GM03348 (cell line): ENCODE data around the gene KLHL33.
"Not testable (repeated sequence)": the region's sequence is repeated elsewhere in the genome, so short reads cannot be mapped to it uniquely, and the experiment has no call there.

Experiments
- DNase-seq: peaks from one replicate; pipeline ENCODE4 v3.0.0; 2012; ENCODE audit warnings: low spot score

The KLHL33 gene

GRCh38 chr14:20435582-20436362 is at the start of gene KLHL33:
TSS of gene KLHL33 (minus strand) at chr14:20436166. CDS start at chr14:20435811, 355 bp downstream.
- no peak for DNase-seq

GRCh38 chr14:20482382-20482781 is 46.4 kb upstream of the KLHL33 start:
- no peak for DNase-seq

GRCh38 chr14:20478894-20479293 is 42.9 kb upstream of the KLHL33 start:
- DNase-seq = no peak

GRCh38 chr14:20477211-20477876 is 41.4 kb upstream of the KLHL33 start:
- no peak for DNase-seq

GRCh38 chr14:20476776-20477175 is 40.8 kb upstream of the KLHL33 start:
- DNase-seq = no peak

- no peak for DNase-seq
These were observed 36.7 kb upstream of the KLHL33 start for GRCh38 chr14:20472536-20473169.

GRCh38 chr14:20470603-20470901 is 34.6 kb upstream of the KLHL33 start:
- DNase-seq = peak; percentile 14

- DNase-seq = peak; percentile 74
These were observed 34.1 kb upstream of the KLHL33 start for GRCh38 chr14:20469890-20470602.

GRCh38 chr14:20469242-20469889 is 33.4 kb upstream of the KLHL33 start, which contains the start of gene PNP:
TSS of gene PNP (plus strand) at chr14:20469406. CDS start at chr14:20469525, 119 bp downstream.
- peak; percentile 96 for DNase-seq

- DNase-seq = peak; percentile 12
These were observed 32.8 kb upstream of the KLHL33 start for GRCh38 chr14:20468764-20469241.

GRCh38 chr14:20461225-20462141 is 25.5 kb upstream of the KLHL33 start, which contains the start of gene PIP4P1:
TSS of gene PIP4P1 (minus strand) at chr14:20461434. CDS start at chr14:20461325, 109 bp downstream.
- peak; percentile 96 for DNase-seq

- no peak for DNase-seq
These were observed 24.7 kb upstream of the KLHL33 start for GRCh38 chr14:20460458-20461224.

GRCh38 chr14:20458031-20458789 is 22.2 kb upstream of the KLHL33 start:
- DNase-seq = no peak

GRCh38 chr14:20456971-20457370 is 21.0 kb upstream of the KLHL33 start:
- no peak for DNase-seq

GRCh38 chr14:20455355-20456300 is 19.7 kb upstream of the KLHL33 start:
- peak; percentile 72 for DNase-seq

GRCh38 chr14:20454516-20455354 is 18.8 kb upstream of the KLHL33 start, which contains the start of the genes APEX1 and OSGEP:
TSS of gene APEX1 (plus strand) at chr14:20455226. CDS start at chr14:20455646, 420 bp downstream.
TSS of gene OSGEP (minus strand) at chr14:20454812. CDS start at chr14:20454683, 129 bp downstream.
- peak; percentile 98 for DNase-seq

- not testable (repeated sequence) for DNase-seq
These were observed 16.9 kb upstream of the KLHL33 start for GRCh38 chr14:20452831-20453230.
